GM18526 (cell line): ENCODE results near the gene MECR.

Source experiments
- POLR2A ChIP-seq: IDR thresholded peaks from 3 replicates; pipeline ENCODE4 v1.6.1; 2011; ENCODE audit not compliant: insufficient read length; ENCODE audit errors: extremely low read depth

The MECR gene

GRCh38 chr1:29245261-29245660 lies 14.5 kb upstream of the MECR start:
- no peak for TF ChIP-seq POLR2A

- no peak for TF ChIP-seq POLR2A
These were observed 13.1 kb upstream of the MECR start for GRCh38 chr1:29243871-29244200.

GRCh38 chr1:29243023-29243870 lies 12.5 kb upstream of the MECR start:
- TF ChIP-seq POLR2A: no peak

GRCh38 chr1:29240986-29241385 lies 10.3 kb upstream of the MECR start:
- TF ChIP-seq POLR2A: no peak

GRCh38 chr1:29240400-29240837 lies 9.7 kb upstream of the MECR start:
- no peak for TF ChIP-seq POLR2A

- TF ChIP-seq POLR2A: no peak
These were observed 8.4 kb upstream of the MECR start for GRCh38 chr1:29239142-29239541.

- no peak for TF ChIP-seq POLR2A
These were observed 7.9 kb upstream of the MECR start for GRCh38 chr1:29238620-29239002.

- no peak for TF ChIP-seq POLR2A
These were observed 7.3 kb upstream of the MECR start for GRCh38 chr1:29237852-29238619.

- TF ChIP-seq POLR2A: no peak
These were observed 6.5 kb upstream of the MECR start for GRCh38 chr1:29237129-29237821.

- TF ChIP-seq POLR2A: no peak
These were observed 6.0 kb upstream of the MECR start for GRCh38 chr1:29236712-29237128.

GRCh38 chr1:29235955-29236711 lies 5.4 kb upstream of the MECR start, which contains the start of gene PTPRU:
Gene PTPRU, plus strand, starts transcription at chr1:29236522. Its CDS starts 123 bp downstream, at chr1:29236645.
- TF ChIP-seq POLR2A: no peak

GRCh38 chr1:29234471-29234870 lies 3.7 kb upstream of the MECR start:
- no peak for TF ChIP-seq POLR2A

- TF ChIP-seq POLR2A: no peak
These were observed 3.0 kb upstream of the MECR start for GRCh38 chr1:29233693-29234092.

- TF ChIP-seq POLR2A: no peak
These were observed 1.7 kb upstream of the MECR start for GRCh38 chr1:29232387-29232786.

- TF ChIP-seq POLR2A: no peak
These were observed 556 bp downstream of the MECR start for GRCh38 chr1:29230204-29230552.

GRCh38 chr1:29227511-29227910 lies 3.2 kb downstream of the MECR start:
- no peak for TF ChIP-seq POLR2A

GRCh38 chr1:29225361-29225760 lies 5.4 kb downstream of the MECR start:
- no peak for TF ChIP-seq POLR2A
